ENCODE measurements around the gene TAGLN. TPM values are rescaled to one million over a fixed set of nuclear protein-coding genes. Genes with fewer than 3 reads are reported as not detected.
A peak's percentile ranks its signal among the peaks of the same experiment; 100 is the strongest.

TAGLN gene
- total and polyA plus RNA-seq, 9 of the 15 experiments (the other 6 are each of a cell fraction or from before 2014, with no cell fraction given), result 0.21 to 4.9 (median 1.1) TPM

GRCh38 chr11:117219995-117220394, 20.8 kb downstream of the TAGLN start:
- intact Hi-C loops (cut with micrococcal nuclease), result no loop called here
- TF ChIP-seq RCOR1 (IDR thresholded peaks at IDR 0.05; ENCODE audit: borderline replicate concordance in 1 of 2, low read depth in 2 of 2, low read length in 2 of 2) (peak in 1 of 2 experiments; percentile 69; a peak in 1 of 4 replicates), PURB (CRISPR knock-in tag; IDR thresholded peaks at IDR 0.05; ENCODE audit: low read depth) (no peak), SMARCA4 (IDR thresholded peaks at IDR 0.05) (peak; percentile 71), E2F3 (CRISPR knock-in tag; IDR thresholded peaks at IDR 0.05) (no peak), CCNT2 (IDR thresholded peaks at IDR 0.05; ENCODE audit: borderline replicate concordance, extremely low read depth, insufficient read length, low read depth, low read length) (peak; percentile 48), GATAD2A (IDR thresholded peaks at IDR 0.05) (no peak), RBM25 (IDR thresholded peaks at IDR 0.05; ENCODE audit: low read depth, low read length, severe bottlenecking) (peak; percentile 29), TEAD4 (IDR thresholded peaks at IDR 0.05; ENCODE audit: low read length) (peak; percentile 78), TEAD4 (CRISPR knock-in tag; IDR thresholded peaks at IDR 0.05; ENCODE audit: borderline replicate concordance) (no peak), MYNN (IDR thresholded peaks at IDR 0.05) (0 out of 2 replicates have a peak, but pooled peaks have one; percentile 15), MYNN (CRISPR knock-in tag; IDR thresholded peaks at IDR 0.05) (no peak), ETS2 (tag; IDR thresholded peaks at IDR 0.05; ENCODE audit: borderline replicate concordance, poor library complexity, severe bottlenecking) (no peak), CEBPB (tag; IDR thresholded peaks at IDR 0.05) (peak; percentile 57; the same call in 1 of the 2 replicates), POU5F1 (IDR thresholded peaks at IDR 0.05; ENCODE audit: borderline replicate concordance, low read depth, low read length, partially characterized antibody) (no peak), TAL1 (IDR thresholded peaks at IDR 0.05) (peak; percentile 75), ID3 (CRISPR knock-in tag; IDR thresholded peaks at IDR 0.05) (no peak), ID3 (tag; IDR thresholded peaks at IDR 0.05) (no peak), ZNF280A (IDR thresholded peaks at IDR 0.05; ENCODE audit: low read depth, partially characterized antibody) (no peak), NFIC (IDR thresholded peaks at IDR 0.05) (peak; percentile 47; the same call in 1 of the 2 replicates), ZNF766 (CRISPR knock-in tag; conservative IDR thresholded peaks at IDR 0.05) (peak; percentile 68; the same call in 1 of the 2 replicates), CTBP1 (IDR thresholded peaks at IDR 0.05; ENCODE audit: borderline replicate concordance) (peak; percentile 17; the same call in 1 of the 2 replicates), TRIM24 (IDR thresholded peaks at IDR 0.05) (peak in 1 of 2 experiments; percentile 66; a peak in 2 of 4 replicates), CBFA2T2 (conservative IDR thresholded peaks at IDR 0.05) (peak; percentile 72), ARHGAP35 (IDR thresholded peaks at IDR 0.05; ENCODE audit: partially characterized antibody) (no peak), MTA2 (IDR thresholded peaks at IDR 0.05; ENCODE audit: low read depth) (peak; percentile 47; the same call in 1 of the 2 replicates)

More at GRCh38 chr11:117219995-117220394, 20.8 kb downstream of the TAGLN start:
- Histone ChIP-seq H3K79me2 (ENCODE audit: control insufficient read depth, insufficient read depth, low read length) (no peaks in the 10 kb centered on the region), H3K4me2 (ENCODE audit: insufficient read depth, low read length) (peak overlapping the region; percentile 27; the same call in 1 of the 2 replicates), H3K9ac (ENCODE audit: insufficient read depth in 1 of 2, low read depth in 2 of 2, low read length in 2 of 2) (peak overlapping the region in 1 of 2 experiments; percentile 39; a peak in 1 of 4 replicates), H3K9me3 (replicated peaks; ENCODE audit: control insufficient read depth, insufficient read depth, low read depth, low read length) (no peaks in the 10 kb centered on the region), H4K20me1 (replicated peaks; ENCODE audit: control insufficient read depth, insufficient read depth, low read length) (peaks cover 10% of the 10 kb centered on the region), H3K4me3 (no peak overlapping the region), H3K36me3 (ENCODE audit: control insufficient read depth, insufficient read depth, low read length) (peaks cover 65% of the 10 kb centered on the region), H2AFZ (ENCODE audit: low read depth, low read length) (no peak overlapping the region), H3K9me1 (ENCODE audit: control insufficient read depth, insufficient read depth, low read length) (peaks cover 8% of the 10 kb centered on the region), H3K27ac (ENCODE audit: extremely low read depth, low read depth, low read length) (peak overlapping the region; percentile 40; the same call in 2 of the 3 replicates), H3K27me3 (ENCODE audit: control insufficient read depth in 2 of 2, insufficient read depth in 2 of 2, low read length in 2 of 2) (no peaks in the 10 kb centered on the region), H3K4me1 (replicated peaks in 1 of 2; ENCODE audit: control insufficient read depth in 2 of 2, insufficient read depth in 2 of 2, low read length in 2 of 2) (peaks cover 46 to 50% of the 10 kb centered on the region in 2 experiments; a peak in 4 of 5 replicates)
- in situ Hi-C loops (cut with MboI), result loop anchor here (10.0 kb wide), 1 partner anchor 335 kb away; no protein-coding TSS in a partner anchor
- ATAC-seq (peak; percentile 15; the same call in 2 of the 3 replicates), FAIRE-seq (no peak), DNase-seq (ENCODE audit: extremely low read depth in 1 of 4, low spot score in 3 of 4) (peak in 2 of 4 experiments; percentile 54 to 55)
- BruUV-seq (replicated peaks), result no TSS peak
- CTCF ChIA-PET (ENCODE audit: low intra/inter-chr PET ratio), result no interaction called here
- POLR2A ChIA-PET, result interaction anchor here (0.6 to 3.3 kb wide), 5 partner anchors 10 to 390 kb away, joined by 3 to 20 read pairs (median 3); partner anchors contain the start of gene PCSK7
- 16% methylated on average over 4 of the region's 4 CpGs for WGBS (ENCODE audit: insufficient coverage, low coverage, missing lambda C conversion rate)

All from K562 (cell line).